Endometrial microvascular endothelial cells (primary cell): ENCODE measurements around the gene SPINT4. TPM values are rescaled to one million over a fixed set of nuclear protein-coding genes. Genes with fewer than 3 reads are reported as not detected.
"Not testable (repeated sequence)": the region's sequence is repeated elsewhere in the genome, so short reads cannot be mapped to it uniquely, and the experiment has no call there.

Source experiments
- in situ Hi-C: cut with HindIII; loops from 2 replicates; pipeline ENCODE4 v1.10.0; 2017; ENCODE audit warnings: low sequenced_read_pairs, low pct_unique_long_range_greater_than_20kb; ENCODE audit errors: inconsistent ontology term
- total RNA-seq: library from RNA; depleted of rRNA; stranded (reverse); fragments of >200 nt; gene quantifications from one replicate; pipeline ENCODE4 v1.2.3, GENCODE V29; 2015; ENCODE audit errors: inconsistent ontology term

Gene SPINT4
- total RNA-seq, result not detected

DNA sequence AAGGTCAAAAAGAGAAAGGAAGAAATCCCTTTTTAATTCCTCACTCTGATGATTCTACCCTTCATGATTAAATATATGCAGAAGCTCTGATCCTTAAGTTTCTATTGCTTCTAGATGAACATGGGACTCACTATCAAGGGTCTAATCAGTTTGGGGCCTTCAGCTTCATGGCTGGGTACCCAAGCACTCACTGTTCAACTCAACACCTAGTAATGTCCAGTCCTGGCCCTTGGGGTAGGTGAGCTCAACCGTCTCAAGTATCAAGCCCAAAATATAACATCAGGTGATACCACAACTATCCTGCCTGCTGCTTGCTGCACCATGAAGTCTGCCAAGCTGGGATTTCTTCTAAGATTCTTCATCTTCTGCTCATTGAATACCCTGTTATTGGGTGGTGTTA, at the start of gene SPINT4:
Gene SPINT4 (plus strand): TSS at position 301 of the 400 bp plus-strand sequence. CDS start 21 bp downstream, at position 322.
- in situ Hi-C loops, result no loop called here

DNA sequence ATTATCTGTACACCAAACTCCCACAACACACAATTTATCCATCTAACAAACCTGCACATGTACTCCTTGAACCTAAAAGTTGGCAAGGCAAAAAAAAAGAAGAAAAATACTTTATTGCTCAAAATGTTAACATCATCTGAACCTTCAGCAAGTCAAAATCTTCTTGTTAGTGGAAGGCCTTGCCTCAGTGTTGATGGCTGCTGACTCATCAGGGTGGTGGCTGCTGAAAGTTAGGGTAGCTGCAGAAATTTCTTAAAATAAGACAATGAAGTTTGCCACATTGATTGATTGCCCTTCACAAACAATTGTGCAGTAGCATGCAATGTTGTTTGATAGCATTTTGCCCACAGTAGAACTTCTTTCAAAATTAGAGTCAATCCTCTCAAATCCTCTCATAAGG, 49.4 kb upstream of the SPINT4 start:
- in situ Hi-C loops, result no loop called here

DNA sequence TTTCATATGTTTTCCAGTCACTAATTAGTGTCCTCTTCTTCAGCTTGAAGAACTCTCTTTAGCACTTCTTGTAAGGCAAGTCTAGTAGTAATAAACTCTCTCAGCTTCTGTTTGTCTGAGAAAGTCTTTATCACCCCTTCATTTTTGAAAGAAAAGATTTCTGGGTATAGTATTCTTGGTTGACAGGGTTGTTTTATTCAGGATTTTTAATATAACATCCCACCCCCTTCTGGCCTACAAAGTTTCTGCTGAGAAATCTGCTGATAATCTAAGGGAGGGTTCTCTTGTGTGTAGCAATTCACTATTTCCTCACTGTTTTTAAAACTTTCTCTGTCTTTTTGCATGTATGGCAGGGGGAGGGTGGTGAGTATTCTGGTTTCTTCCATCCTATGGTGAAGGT, 42.5 kb upstream of the SPINT4 start:
- in situ Hi-C loops, result no loop called here

DNA sequence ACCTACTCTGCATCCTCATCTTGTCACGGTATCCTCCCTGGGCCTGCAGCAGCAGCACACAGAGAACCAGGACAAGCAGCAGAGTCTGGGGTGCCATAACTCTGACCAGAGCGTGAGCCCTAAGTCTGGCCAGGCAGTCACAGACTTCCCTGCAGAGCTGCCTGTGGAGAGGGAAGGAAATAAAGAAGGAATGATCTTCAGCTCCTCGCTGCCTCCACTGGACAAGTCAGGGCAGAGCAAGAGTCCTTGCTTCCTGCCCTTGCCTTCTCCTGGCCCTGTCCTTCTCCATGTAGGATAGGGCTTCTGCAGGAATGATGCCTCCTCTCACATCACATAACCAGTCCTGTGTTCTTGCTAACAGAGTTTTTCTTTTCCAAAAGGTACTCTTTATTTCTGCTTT, 36.3 kb upstream of the SPINT4 start:
- in situ Hi-C loops, result no loop called here

DNA sequence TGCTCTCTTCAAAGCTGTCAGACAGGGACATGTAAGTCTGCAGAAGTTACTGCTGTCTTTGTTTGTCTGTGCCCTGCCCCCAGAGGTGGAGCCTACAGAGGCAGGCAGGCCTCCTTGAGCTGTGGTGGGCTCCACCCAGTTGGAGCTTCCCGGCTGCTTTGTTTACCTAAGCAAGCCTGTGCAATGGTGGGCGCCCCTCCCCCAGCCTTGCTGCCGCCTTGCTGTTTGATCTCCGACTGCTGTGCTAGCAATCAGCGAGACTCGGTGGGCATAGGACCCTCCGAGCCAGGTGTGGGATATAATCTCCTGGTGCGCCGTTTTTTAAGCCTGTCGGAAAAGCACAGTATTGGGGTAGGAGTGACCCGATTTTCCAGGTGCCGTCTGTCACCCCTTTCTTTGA, 28.8 kb upstream of the SPINT4 start:
- in situ Hi-C loops, result not testable (repeated sequence)

DNA sequence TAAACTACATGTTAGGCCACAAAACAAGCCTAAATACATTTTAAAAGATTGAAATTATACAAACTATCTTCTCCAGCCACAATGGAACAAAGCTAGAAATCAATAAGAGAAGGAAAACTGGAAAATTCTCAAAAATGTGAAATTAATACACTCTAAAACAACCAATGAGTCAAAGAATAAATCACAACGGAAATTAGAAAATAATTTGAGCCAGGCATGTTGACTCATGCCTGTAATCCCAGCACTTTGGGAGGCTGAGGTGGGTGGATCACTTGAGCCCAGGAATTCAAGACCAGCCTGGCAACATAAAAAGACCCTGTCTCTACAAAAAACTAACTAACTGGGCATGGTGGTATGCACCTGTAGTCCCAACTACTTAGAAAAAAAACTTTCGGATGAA, 26.7 kb upstream of the SPINT4 start:
- in situ Hi-C loops, result no loop called here

DNA sequence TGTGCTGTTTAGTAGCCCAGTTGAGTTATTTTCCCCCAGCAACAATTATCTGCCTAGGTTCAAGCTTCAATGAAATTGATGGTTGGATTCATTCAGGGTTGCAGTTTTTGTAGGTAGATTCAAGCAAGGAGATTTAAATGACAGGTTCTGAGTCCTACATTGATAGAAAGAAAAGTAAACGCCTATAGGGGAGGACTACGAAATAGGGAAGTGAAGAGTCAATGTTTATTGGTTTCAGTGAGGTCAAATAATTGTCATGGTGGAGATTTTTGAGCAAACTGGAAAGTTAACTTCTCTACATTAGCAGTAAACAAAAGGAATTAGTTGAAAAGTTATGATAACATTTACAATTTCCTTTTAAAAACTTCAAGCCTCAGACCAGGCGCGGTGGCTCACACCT, 21.0 kb upstream of the SPINT4 start:
- in situ Hi-C loops, result no loop called here

DNA sequence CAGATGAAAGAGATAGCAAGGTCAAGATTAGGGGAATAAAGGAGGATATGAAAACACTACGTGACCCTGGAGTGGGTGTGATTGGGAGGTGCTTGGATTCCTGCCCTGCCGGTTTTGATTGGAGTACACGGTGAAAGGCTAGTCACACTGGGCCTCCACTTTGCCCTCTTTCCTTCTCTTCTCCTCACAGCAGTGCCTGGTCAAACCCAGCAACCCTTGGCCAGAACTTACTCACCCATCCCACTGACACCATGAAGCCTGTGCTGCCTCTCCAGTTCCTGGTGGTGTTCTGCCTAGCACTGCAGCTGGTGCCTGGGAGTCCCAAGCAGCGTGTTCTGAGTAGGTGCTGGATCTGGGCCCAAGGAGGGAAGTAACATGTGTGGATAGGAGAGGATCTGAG, 20.3 kb upstream of the SPINT4 start, which contains the start of gene WFDC13:
Gene WFDC13 (plus strand): TSS at position 166 of the 400 bp plus-strand sequence. CDS start 86 bp downstream, at position 252.
- in situ Hi-C loops, result no loop called here

DNA sequence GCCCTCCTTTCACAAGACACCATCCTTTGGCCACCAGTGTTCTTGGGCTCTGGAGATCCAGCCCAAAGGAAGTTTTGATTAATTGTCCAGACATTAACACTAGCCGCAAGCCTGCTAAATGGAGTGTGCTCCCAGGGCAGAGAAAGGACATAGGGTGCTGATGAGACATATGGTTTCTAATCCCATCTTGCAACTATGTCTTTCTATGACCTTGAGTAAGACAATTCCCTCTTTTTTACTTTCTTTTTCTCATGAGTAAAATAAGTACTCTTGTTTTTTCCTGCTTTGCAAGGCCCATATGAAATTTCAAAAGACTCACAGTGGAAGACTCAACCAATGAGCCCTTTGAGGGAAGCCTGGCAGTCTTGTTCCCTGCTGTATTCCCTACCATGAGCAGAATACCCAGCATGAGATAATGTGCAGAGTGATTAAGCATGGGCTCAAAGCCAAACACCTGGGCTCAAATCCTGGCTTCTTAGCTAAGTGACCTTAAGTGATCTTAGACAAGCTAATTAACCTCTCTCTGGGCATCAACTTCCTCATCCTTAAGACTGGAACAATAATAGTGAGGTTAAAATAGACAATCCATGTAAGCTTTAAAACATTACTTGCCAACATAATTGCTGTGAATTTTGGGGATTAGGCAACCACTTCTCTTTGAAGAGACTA, 17.0 kb upstream of the SPINT4 start, which contains the start of gene WFDC10B:
Gene WFDC10B (minus strand): TSS at position 51 of the 669 bp plus-strand sequence. CDS start 19,027 bp downstream, outside the sequence.
- in situ Hi-C loops, result no loop called here

DNA sequence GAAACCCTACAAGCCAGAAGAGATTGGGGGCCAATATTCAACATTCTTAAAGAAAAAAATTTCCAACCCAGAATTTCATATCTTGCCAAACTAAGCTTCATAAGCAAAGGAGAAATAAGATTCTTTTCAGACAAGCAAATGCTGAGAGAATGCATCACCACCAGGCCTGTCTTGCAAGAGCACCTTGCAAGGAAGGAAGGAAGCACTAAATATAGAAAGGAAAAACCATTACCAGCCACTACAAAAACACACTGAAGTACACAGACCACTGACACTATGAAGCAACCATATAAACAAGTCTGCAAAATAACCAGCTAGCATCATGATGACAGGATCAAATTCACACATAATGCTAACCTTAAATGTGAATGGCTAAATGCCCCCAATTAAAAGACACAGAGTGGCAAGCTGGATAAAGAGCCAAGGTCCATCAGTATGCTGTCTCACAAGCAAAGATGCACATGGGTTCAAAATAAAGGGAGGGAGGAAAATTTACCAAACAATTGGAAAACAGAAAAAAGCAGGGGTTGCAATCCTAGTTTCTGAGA, 5.9 kb upstream of the SPINT4 start:
- in situ Hi-C loops, result not testable (repeated sequence)

DNA sequence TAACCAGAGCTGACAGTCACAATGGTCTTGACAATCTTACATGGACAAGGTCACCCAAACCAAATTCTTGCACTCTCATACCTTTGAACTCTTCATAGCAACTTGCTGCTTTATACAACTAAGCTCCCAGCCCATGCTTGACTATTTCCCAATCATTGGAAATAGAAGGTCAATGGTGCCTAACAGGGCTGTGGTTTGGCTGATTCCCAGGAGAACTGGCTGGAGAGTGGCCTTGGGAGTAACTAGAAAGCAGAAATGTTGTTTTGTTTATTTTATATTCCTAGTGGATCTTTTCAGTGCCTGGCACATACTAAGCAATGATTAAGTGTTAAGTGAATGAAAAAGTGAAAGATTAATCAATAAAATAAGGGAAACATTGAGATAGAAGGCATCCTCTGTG, 3.0 kb downstream of the SPINT4 start:
- in situ Hi-C loops, result no loop called here

DNA sequence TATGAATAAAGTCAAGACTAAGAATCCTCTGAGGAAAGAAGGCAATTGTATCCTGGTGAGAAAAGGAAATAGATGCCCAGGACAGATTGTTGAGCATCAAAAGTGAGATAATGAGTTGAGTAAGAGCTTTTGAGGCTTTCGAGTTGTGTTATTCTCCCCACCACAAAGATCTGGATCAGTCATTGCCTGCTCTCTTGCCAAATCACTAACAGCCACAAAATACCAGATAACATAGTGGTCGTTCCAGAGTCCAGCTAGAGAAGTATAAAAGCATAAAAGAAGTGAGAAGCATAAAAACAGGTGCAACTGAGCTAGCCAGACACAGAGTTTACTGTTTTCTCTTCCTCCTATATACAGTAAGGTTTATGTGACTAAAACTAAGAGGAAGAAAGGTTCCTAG, 4.9 kb downstream of the SPINT4 start:
- in situ Hi-C loops, result no loop called here

DNA sequence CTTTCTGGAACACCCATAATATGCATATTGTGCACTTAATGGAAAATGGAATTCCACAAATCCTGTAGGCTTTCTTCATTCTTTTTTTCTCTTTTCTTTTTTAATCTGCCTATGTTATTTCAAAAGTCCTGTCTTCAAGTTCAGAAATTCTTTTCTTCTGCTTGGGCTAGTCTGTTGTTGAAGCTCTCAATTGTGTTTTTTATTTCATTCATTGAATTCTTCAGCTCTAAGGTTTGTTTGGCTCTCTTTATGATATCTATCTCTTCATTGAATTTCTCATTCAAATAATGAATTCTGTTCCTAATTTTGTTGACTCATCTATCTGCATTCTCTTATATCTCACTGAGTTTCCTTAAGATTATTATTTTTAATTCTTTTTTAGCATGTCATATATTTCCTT, 10.1 kb downstream of the SPINT4 start:
- in situ Hi-C loops, result no loop called here

DNA sequence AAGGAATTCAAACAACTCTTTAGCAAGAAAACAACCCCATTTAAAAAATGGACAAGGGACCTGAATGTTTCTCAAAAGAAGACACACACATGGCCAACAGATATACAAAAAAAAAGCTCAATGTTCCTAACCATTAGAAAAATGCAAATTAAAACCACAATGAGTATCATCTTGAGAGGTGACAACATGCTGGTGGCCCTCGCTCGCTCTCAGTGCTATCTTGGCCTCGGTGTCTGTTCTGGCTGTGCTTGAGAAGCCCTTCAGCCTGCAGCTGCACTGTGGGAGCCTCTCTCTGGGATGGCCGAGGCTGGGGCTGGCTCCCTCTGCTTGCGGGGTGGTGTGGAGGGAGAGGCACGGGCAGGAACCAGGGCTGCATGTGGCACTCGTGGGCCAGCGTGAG, 13.4 kb downstream of the SPINT4 start:
- in situ Hi-C loops, result no loop called here

DNA sequence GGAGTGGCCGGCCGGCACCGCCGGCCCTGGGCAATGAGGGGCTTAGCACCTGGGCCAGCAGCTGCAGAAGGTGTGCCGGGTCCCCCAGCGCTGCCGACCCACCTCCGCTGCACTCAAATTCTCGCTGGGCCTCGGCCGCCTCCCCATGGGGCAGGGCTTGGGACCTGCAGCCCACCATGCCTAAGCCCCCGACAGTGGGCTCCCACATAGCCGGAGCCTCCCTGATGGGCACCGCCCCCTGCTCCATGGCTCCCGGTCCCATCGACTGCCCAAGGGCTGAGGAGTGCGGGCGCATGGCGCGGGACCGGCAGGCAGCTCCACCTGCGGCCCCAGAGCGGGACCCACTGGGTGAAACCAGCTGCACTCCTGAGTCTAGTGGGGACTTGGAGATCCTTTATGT, 13.8 kb downstream of the SPINT4 start:
- in situ Hi-C loops, result no loop called here

DNA sequence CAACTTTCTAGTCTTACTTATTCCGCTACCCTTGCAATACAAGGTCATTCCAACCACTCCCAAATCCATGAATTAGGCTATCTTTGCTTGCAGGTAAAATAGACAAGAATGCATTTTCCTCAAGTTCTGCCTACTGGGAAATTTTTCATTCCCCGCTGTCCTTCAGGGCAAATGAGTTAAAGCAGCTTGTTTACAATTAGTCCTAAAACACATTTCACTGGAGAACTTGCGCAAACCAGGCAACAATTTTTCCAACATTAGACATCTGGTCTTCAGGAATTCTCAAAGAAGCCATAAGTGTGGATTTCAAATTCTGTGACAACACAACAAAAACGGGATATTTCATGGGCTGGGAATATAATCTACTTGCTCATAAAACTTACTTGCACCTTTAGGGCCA, 20.4 kb downstream of the SPINT4 start:
- in situ Hi-C loops, result no loop called here

DNA sequence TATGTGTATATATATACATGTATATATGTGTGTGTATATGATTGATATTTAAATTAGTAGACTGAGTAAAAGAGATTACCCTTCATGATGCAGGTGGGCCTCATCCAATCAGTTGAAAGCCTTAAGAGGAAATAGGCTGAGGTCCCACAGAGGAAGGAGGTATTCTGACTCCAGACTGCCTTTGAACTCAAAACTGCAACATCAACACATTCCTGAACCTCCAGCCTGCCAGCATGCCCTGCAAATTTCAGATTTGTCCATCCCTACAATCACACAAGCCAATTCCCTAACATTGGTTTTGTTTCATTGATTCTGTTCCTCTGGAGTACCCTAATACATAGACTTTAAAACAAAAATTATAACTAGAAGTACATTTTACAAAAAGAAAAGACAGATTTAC, 22.9 kb downstream of the SPINT4 start:
- in situ Hi-C loops, result no loop called here

DNA sequence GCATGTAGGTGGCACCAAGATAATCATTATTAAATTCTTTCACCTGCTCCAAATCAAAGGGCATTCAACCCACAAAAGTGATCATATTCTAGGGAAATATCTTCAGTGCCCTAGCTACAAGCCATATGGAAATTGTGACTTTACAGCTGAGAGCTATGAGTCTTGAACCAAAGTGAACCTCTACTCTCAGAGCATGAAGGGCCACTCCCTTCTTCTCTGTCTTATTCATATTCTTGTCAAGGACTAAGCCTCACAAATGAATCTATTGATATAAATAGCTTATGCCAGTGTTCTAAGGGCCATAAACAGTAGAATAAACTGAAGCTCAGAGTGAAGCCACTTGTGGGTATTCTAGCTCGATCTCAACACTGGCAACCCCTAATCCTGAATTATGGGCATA, 29.6 kb downstream of the SPINT4 start:
- in situ Hi-C loops, result no loop called here

DNA sequence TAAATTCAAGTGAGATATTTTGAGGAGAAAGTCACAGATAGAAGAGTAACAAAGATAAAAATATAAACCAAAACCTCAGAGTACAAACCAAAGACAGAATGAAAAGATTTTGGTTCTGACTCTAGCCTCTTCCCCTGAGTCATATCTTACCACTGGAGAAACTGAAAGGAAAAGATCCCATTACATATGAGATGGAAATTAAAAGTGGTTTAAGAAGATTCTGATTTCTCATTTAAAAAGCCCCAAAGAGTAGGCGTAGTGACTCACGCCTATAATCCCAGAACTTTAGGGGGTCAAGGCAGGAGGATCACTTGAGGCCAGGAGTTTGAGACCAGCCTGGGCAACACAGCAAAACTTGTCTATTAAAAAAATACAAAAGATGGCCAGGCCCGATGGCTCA, 30.6 kb downstream of the SPINT4 start:
- in situ Hi-C loops, result no loop called here

DNA sequence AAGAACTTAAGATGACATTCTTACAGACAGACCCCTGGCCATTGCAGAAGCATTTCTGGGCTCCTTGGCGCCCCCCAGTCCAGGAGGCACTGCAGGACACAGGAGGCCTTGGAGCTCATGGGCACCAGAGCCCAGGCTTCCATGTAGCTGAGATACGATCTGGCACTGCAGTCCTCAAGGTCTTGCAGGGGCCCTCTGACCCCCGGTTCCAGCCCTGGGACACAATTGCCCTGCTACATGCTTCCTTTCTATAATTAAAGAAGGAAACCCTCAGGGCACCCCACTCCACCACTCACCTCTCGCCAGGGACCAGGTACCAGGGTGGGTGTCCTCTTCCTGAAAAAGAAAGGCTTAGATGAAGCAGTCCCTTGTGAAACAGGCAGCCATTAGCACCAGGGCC, 35.9 kb downstream of the SPINT4 start:
- in situ Hi-C loops, result no loop called here

DNA sequence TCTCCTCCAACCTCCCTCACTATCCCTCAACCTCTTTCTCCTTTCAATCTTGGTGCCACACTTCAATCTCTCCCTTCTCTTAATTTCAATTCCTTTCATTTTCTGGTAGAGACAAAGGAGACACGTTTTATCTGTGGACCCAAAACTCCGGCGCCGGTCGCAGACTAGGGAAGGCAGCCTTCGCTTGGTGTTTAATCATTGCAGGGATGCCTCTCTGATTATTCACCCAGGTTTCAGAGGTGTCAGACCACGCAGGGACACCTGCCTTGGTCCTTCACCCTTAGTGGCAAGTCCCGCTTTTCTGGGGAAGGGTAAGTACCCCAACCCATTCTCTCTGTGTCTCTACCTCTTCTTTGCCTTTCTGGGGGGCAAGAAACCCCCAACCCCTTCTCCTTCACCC, 37.8 kb downstream of the SPINT4 start:
- in situ Hi-C loops, result not testable (repeated sequence)
